Measurements from ENCODE around the gene LSM7.
A peak's percentile ranks its signal among the peaks of the same experiment; 100 is the strongest.

LSM7 gene

DNA sequence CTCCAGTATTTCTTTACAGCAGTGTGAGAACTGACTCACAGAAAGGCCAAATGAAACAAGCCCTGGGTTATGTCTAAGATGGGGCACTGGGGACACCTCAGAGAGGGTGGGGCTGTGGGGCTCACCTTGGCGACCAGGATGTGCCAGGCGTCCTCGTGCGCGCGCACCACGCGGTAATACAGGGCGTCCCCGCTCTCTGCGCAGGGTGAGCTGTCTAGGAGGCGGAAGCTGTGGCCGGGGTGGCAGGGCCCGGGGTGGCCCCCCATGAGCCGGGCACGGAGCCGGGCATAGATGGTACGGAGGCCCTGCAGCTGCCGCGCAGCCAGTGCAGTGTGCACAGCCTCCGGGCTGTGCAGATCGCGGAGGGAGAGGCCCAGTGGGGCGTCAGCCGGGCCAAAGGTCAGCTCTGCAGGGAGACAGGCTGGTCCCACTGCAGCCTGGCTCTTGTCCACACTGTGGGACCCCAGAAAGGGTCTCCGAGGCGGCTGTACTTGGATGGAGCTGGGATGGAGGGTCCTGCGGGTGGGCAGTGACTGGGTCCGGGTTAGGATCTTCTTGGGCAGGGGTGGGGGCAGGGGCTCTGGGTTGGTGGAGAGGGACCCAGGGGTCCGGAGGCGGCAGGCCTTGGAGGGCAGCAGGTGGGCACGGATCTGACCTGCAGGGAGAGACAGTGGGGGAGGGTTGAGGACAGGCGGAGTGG lies 49.8 kb downstream of the LSM7 start:
- no peak for DNase-seq (ENCODE audit: low read depth in 2 of 2)

- DNase-seq (ENCODE audit: low read depth in 2 of 2) = no peak
Measured at GRCh38 chr19:2277138-2277537, 51.2 kb downstream of the LSM7 start.

- DNase-seq (ENCODE audit: low read depth in 2 of 2) = no peak
Measured at GRCh38 chr19:2276429-2276986, 51.9 kb downstream of the LSM7 start.

DNA sequence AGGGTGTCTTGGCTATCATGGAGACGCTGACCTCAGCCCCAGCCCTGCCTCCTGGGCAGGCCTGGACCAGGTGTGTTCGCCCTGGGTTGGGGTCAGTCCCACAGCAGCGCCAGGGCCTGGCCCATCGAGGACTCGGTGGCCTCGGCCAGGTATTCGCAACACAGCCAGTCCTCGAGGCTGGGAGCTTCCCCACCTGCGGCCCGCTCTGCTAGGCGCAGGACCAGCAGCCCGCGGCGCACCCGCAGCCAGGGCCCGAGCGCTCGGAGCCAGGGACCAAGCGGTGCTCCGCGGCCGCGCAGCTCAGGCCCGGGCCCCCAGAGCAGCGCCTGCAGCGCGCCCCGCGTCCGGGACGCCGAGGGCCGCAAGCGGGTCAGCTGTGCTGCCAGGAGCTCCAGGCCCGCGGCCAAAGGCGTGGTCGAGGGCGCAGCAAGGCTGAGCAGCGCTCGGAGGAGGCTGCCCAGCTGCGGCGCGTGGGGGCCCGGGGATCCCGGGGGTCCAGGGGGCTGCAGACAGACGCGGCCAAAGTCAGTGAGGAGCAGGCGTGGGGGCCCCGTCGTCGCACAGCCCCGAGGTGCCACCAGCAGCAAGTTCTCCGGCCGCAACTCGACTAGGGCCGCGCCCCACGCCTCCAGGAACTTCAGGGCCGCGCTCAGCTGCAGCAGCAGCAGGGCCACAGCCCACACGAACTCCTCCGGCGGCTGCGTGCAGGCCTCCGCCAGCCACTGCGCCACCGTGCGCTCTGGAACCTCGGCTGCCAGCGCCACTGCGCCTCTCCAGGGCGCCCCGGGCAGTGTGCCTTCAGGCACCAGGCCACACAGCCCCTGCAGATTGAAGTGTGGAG lies 52.6 kb downstream of the LSM7 start:
- DNase-seq (ENCODE audit: low read depth in 2 of 2) = no peak

DNA sequence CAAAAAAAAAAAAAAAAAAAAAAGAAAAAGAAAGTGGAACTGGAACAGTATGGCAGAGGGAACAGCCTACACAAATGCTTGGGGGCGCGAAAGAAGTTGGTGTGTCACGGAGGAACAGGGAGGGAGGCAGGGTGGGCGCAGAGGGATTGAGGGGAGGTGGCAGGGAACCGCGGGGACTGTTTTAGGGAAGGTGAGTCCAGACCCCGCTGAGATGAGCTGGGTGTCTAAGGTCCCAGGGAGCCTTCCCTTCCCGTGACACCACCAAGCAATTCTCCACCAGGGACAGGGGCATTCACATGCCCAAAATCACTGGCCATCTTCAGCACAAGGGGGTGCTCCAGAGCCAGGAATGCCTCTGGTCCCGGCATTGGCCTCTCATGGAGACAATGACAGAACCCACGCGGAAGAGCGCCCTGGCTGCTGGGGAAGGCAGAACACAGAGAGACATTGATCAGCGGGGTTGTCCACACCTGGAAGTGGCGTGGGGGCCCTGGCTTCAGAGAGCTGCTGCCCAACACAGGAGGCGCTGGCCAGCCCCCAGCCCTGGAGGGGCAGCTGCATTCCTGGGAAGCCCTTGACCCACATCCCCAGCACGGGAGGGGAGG lies 53.4 kb downstream of the LSM7 start:
- DNase-seq (ENCODE audit: low read depth in 2 of 2) = no peak

GRCh38 chr19:2274185-2274711 lies 54.1 kb downstream of the LSM7 start:
- DNase-seq (ENCODE audit: low read depth in 2 of 2) = no peak

DNA sequence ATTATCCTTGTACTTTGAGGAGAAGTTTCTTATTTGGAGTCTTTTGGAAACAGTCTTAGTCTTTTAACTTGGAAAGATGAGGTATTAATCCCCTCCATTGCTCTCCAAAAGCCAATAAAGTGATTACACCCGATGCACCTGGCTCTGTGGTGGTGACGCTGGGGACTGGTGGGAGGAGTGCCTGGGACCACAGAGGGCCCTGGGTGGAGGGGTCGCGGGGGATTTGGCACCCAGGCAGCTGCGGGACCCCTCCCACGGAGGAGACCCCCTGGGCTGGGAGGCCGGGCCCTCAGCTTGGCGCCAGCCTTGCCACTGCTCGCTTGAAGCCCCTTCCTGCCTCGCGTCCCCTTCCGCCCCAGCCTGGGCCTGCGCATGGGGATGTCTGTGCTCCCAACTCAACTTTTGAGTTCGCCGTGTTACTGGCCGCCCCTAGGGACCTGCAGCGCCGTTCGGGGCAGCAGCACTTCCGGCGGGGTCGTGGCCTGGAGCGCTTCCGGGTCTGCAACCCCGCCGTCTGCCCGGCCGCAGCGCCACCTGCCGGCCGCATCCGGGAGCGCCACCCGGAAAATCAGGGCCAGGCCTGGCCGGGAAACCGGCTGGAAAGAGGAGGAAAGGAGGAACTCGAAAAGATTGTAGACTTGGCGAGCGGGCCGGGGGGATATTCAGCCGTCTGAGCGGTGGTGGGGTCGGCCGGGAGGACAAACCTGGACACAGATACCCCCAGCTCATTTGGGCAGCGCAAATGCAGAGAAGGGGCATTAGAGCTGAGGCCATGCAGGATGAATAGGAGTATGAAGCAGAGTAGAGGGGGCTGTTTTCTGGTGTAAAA lies 54.8 kb downstream of the LSM7 start:
- peak; percentile 73 to 81 for DNase-seq (ENCODE audit: low read depth in 2 of 2)
